IMR-90 (cell line): ENCODE measurements around the gene TTC23. TPM values are rescaled to one million over a fixed set of nuclear protein-coding genes. Genes with fewer than 3 reads are reported as not detected.

Source experiments
- ATAC-seq: fragments of 200-7000 bp; cut with Tn5 transposase; 2 replicates; pipeline ENCODE4 v1.9.1; 2020; ENCODE audit warnings: low read depth, mild to moderate bottlenecking, moderate library complexity
- BruUV-seq: library from RNA; stranded (reverse); fragments of 400-500 nt; replicated peaks from 2 replicates; lab custom pipeline; 2021; lab: Mats Ljungman, UMichigan
- CTCF ChIA-PET: fragments of 300-600 bp; formaldehyde crosslinking; extraction: SDS; loops from one replicate; lab custom pipeline; 2021; ENCODE audit warnings: antibody characterized with exemption; lab: Yijun Ruan, JAX
- POLR2A ChIA-PET: fragments of 300-600 bp; sonication (Branson Sonifier 250); formaldehyde crosslinking; loops from one replicate; lab custom pipeline; 2022; ENCODE audit warnings: antibody characterized with exemption; ENCODE audit not compliant: unreplicated experiment; lab: Charles Lee
- DNase-seq: peaks from one replicate; pipeline ENCODE4 v3.0.0; 2013
- H2AFZ ChIP-seq: replicated peaks from 2 replicates; pipeline ENCODE3; 2013; ENCODE audit warnings: low read length, mild to moderate bottlenecking; ENCODE audit not compliant: poor library complexity
- H2AK5ac ChIP-seq: 2 replicates; pipeline ENCODE4 v1.6.1; 2013; ENCODE audit warnings: low read depth, low read length, inconsistent platforms
- H2AK9ac ChIP-seq: replicated peaks from 2 replicates; pipeline ENCODE3; 2013; ENCODE audit warnings: mild to moderate bottlenecking, low read depth, low read length, moderate library complexity; ENCODE audit not compliant: poor library complexity
- H2BK120ac ChIP-seq: 2 replicates; pipeline ENCODE4 v1.6.1; 2013; ENCODE audit warnings: low read depth, low read length, inconsistent platforms
- H2BK15ac ChIP-seq: 3 replicates; pipeline ENCODE4 v1.6.1; 2013; ENCODE audit warnings: low read depth, low read length, inconsistent platforms
- H2BK20ac ChIP-seq: 2 replicates; pipeline ENCODE4 v1.6.1; 2013; ENCODE audit warnings: low read depth, mild to moderate bottlenecking, inconsistent platforms, low read length, moderate library complexity
- H2BK5ac ChIP-seq: 2 replicates; pipeline ENCODE4 v1.6.1; 2013; ENCODE audit warnings: mild to moderate bottlenecking, low read depth, low read length, inconsistent platforms; ENCODE audit not compliant: poor library complexity, severe bottlenecking
- H3K14ac ChIP-seq: replicated peaks from 2 replicates; pipeline ENCODE4 v1.6.1; 2013; ENCODE audit warnings: low read depth, low read length, inconsistent platforms
- H3K18ac ChIP-seq: 2 replicates; pipeline ENCODE4 v1.6.1; 2013; ENCODE audit warnings: low read depth, low read length, control low read depth
- H3K23ac ChIP-seq: 2 replicates; pipeline ENCODE4 v1.6.1; 2013; ENCODE audit warnings: low read depth, low read length, inconsistent platforms
- H3K27ac ChIP-seq: 2 replicates; pipeline ENCODE4 v1.5.1; 2013; ENCODE audit warnings: mild to moderate bottlenecking, control low read depth, low read length; ENCODE audit not compliant: insufficient read depth
- H3K27me3 ChIP-seq: 2 replicates; pipeline ENCODE4 v1.6.1; 2013; ENCODE audit warnings: low read length; ENCODE audit not compliant: control insufficient read depth, insufficient read depth
- H3K36me3 ChIP-seq: 2 replicates; pipeline ENCODE4 v1.6.1; 2013; ENCODE audit warnings: low read length, mixed read lengths; ENCODE audit not compliant: control insufficient read depth, insufficient read depth
- H3K4ac ChIP-seq: 2 replicates; pipeline ENCODE4 v1.6.1; 2013; ENCODE audit warnings: low read depth, low read length, inconsistent platforms
- H3K4me1 ChIP-seq: 2 replicates; pipeline ENCODE4 v1.6.1; 2013; ENCODE audit warnings: low read length, mixed read lengths; ENCODE audit not compliant: control insufficient read depth, insufficient read depth
- H3K4me2 ChIP-seq: 2 replicates; pipeline ENCODE4 v1.6.1; 2013; ENCODE audit warnings: low read depth, mild to moderate bottlenecking, control low read depth, low read length, moderate library complexity
- H3K4me3 ChIP-seq: 2 replicates; pipeline ENCODE4 v1.5.1; 2013; ENCODE audit warnings: low read depth, mild to moderate bottlenecking, control low read depth, low read length, moderate library complexity; ENCODE audit not compliant: insufficient read depth
- H3K56ac ChIP-seq: 2 replicates; pipeline ENCODE4 v1.6.1; 2013; ENCODE audit warnings: low read length, inconsistent platforms; ENCODE audit not compliant: insufficient read depth; ENCODE audit errors: extremely low read depth
- H3K79me1 ChIP-seq, 2 experiments: 2 replicates each; pipeline ENCODE4 v1.6.1; 2013; ENCODE audit warnings: low read length in 2 of 2, inconsistent platforms in 1 of 2, low read depth in 1 of 2
- H3K9ac ChIP-seq: 2 replicates; pipeline ENCODE4 v1.6.1; 2013; ENCODE audit warnings: low read depth, low read length, control low read depth
- H3K9me1 ChIP-seq: 2 replicates; pipeline ENCODE4 v1.6.1; 2013; ENCODE audit warnings: low read length, inconsistent platforms; ENCODE audit not compliant: insufficient read depth
- H3K9me3 ChIP-seq: 2 replicates; pipeline ENCODE4 v1.6.1; 2013; ENCODE audit warnings: low read length; ENCODE audit not compliant: control insufficient read depth, insufficient read depth
- H4K20me1 ChIP-seq: 2 replicates; pipeline ENCODE4 v1.6.1; 2013; ENCODE audit warnings: low read length, inconsistent platforms; ENCODE audit not compliant: insufficient read depth
- H4K5ac ChIP-seq: 2 replicates; pipeline ENCODE4 v1.6.1; 2013; ENCODE audit warnings: mild to moderate bottlenecking, low read depth, low read length, control low read depth
- H4K8ac ChIP-seq, 2 experiments: 2 replicates each; pipeline ENCODE4 v1.6.1; 2013; ENCODE audit warnings: low read depth in 2 of 2, low read length in 2 of 2, control low read depth in 1 of 2, inconsistent platforms in 1 of 2
- H4K91ac ChIP-seq: 2 replicates; pipeline ENCODE4 v1.6.1; 2013; ENCODE audit warnings: low read depth, low read length, inconsistent platforms; ENCODE audit not compliant: insufficient read depth
- BHLHE40 ChIP-seq: fragments of 150-350 bp; IDR thresholded peaks from 2 replicates; pipeline ENCODE4 v1.6.1; 2016; ENCODE audit warnings: mild to moderate bottlenecking, low read depth, low read length
- CEBPB ChIP-seq: IDR thresholded peaks from 2 replicates; pipeline ENCODE4 v1.6.1; 2012; ENCODE audit warnings: low read depth, low read length, improper control_type of control experiment
- CHD1 ChIP-seq: IDR thresholded peaks from 2 replicates; pipeline ENCODE4 v1.6.1; 2012; ENCODE audit warnings: low read depth, low read length, improper control_type of control experiment
- FOS ChIP-seq: fragments of 150-350 bp; IDR thresholded peaks from 2 replicates; pipeline ENCODE4 v1.6.1; 2016; ENCODE audit warnings: low read depth, low read length
- MAFK ChIP-seq: IDR thresholded peaks from 2 replicates; pipeline ENCODE4 v1.6.1; 2012; ENCODE audit warnings: low read depth, low read length, improper control_type of control experiment
- MAZ ChIP-seq: IDR thresholded peaks from 2 replicates; pipeline ENCODE4 v1.6.1; 2012; ENCODE audit warnings: low read depth, mild to moderate bottlenecking, low read length, improper control_type of control experiment, moderate library complexity, borderline replicate concordance
- MXI1 ChIP-seq: IDR thresholded peaks from 2 replicates; pipeline ENCODE4 v1.6.1; 2012; ENCODE audit warnings: low read depth, mild to moderate bottlenecking, low read length, moderate library complexity, borderline replicate concordance
- NFE2L2 ChIP-seq: fragments of 150-350 bp; IDR thresholded peaks from 2 replicates; pipeline ENCODE4 v1.6.1; 2016; ENCODE audit warnings: low read depth, mild to moderate bottlenecking, low read length
- POLR2A ChIP-seq: IDR thresholded peaks from 2 replicates; pipeline ENCODE4 v1.6.1; 2012; ENCODE audit warnings: mild to moderate bottlenecking, low read depth, low read length
- RAD21 ChIP-seq: IDR thresholded peaks from 2 replicates; pipeline ENCODE4 v1.6.1; 2012; ENCODE audit warnings: low read length, improper control_type of control experiment
- RCOR1 ChIP-seq: IDR thresholded peaks from 2 replicates; pipeline ENCODE4 v1.6.1; 2012; ENCODE audit warnings: mild to moderate bottlenecking, low read length, improper control_type of control experiment; ENCODE audit not compliant: insufficient replicate concordance
- RFX5 ChIP-seq: IDR thresholded peaks from 2 replicates; pipeline ENCODE4 v1.8.0; 2012; ENCODE audit warnings: low read depth, mild to moderate bottlenecking, low read length, moderate library complexity
- SMC3 ChIP-seq: fragments of 150-350 bp; IDR thresholded peaks from 2 replicates; pipeline ENCODE4 v1.6.1; 2016; ENCODE audit warnings: low read depth, mild to moderate bottlenecking, antibody characterized with exemption, low read length, moderate library complexity
- WGBS, 2 experiments: methylation state at CpG; one replicate each; pipeline versions ENCODE4 v1.1.5 to v1.1.7; 2013; ENCODE audit warnings: missing lambda C conversion rate in 2 of 2; ENCODE audit not compliant: insufficient read length in 1 of 2; ENCODE audit errors: extremely low coverage in 2 of 2; 5-methylcytosine and 5-hydroxymethylcytosine counted together
- dilution Hi-C: fragments of 300-500 bp; cut with HindIII; formaldehyde crosslinking; loops from one replicate; pipeline ENCODE4 v1.14.3; 2018; ENCODE audit warnings: low sequenced_read_pairs; ENCODE audit not compliant: unreplicated experiment
- in situ Hi-C: fragments of 300-500 bp; cut with MboI; formaldehyde crosslinking; loops from 3 replicates; pipeline ENCODE4 v1.14.3; 2019; ENCODE audit warnings: low sequenced_read_pairs, inconsistent platforms, mixed read lengths
- intact Hi-C: fragments of 100-400 bp; cut with micrococcal nuclease; formaldehyde crosslinking; loops from 2 replicates; pipeline ENCODE4 v1.10.0; 2022
- polyA plus RNA-seq, 3 experiments: library from polyadenylated mRNA; depleted of rRNA; stranded (reverse); fragments of >200 nt; gene quantifications; 2 replicates each; pipeline ENCODE4 v1.2.3, GENCODE V29; 2012; ENCODE audit warnings: low replicate concordance in 1 of 3
- total RNA-seq: library from RNA; depleted of rRNA; stranded (reverse); fragments of >200 nt; gene quantifications from 2 replicates; pipeline ENCODE4 v1.2.3, GENCODE V29; 2012
- TF ChIP-seq, protein P1 (sequence below): conservative IDR thresholded peaks from 2 replicates; pipeline ENCODE4 v1.5.1; 2012; ENCODE audit warnings: mild to moderate bottlenecking, low read depth, low read length, improper control_type of control experiment
- TF ChIP-seq, protein P2 (sequence below): fragments of 150-350 bp; IDR thresholded peaks from 2 replicates; pipeline ENCODE4 v1.6.1; 2016; ENCODE audit warnings: low read depth, mild to moderate bottlenecking, low read length, moderate library complexity, borderline replicate concordance
- TF ChIP-seq, protein P3 (sequence below): fragments of 150-350 bp; IDR thresholded peaks from 2 replicates; pipeline ENCODE4 v1.6.1; 2017; ENCODE audit warnings: mild to moderate bottlenecking, antibody characterized with exemption, low read length, low read depth

The TTC23 gene
- total and polyA plus RNA-seq, 2 of the 4 experiments (the other 2 are of a cell fraction): 7.8 to 29.8 TPM

DNA sequence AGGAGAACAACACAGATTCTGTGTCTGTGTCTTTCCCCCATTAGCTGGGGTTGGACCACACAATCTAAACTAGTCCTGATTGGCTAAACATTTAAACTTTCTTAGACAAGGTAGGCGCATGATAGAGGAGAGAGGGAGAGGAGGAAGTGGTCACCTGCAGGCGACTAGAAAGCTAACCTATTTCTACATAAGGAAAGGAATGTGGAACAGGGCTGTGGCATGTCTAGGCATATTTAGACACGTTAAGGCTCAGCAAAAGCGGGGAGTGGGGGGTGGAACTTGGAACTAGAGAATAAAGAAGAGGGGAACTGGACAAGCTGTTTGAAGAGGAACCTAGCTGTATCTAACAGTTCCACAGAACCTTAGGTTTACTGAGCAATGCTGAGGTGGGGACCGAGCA lies 14.7 kb upstream of the TTC23 start:
- WGBS, 2 experiments: 100% methylated on average over 1 of the region's 5 CpGs; no CpG with 5 or more reads in 1 of the 2 experiments
- Histone ChIP-seq H3K36me3 (no peaks in the 10 kb centered on the region), H2BK120ac (no peak overlapping the region), H3K4me3 (no peak overlapping the region), H4K91ac (no peak overlapping the region), H2BK15ac (no peak overlapping the region), H3K27me3 (no peaks in the 10 kb centered on the region), H3K79me1 (no peaks in the 10 kb centered on the region), H3K4ac (no peak overlapping the region), H3K4me2 (no peak overlapping the region), H3K14ac (no peak overlapping the region), H4K5ac (no peak overlapping the region), H3K27ac (no peak overlapping the region), H3K18ac (no peak overlapping the region), H3K23ac (no peak overlapping the region), H2AK9ac (no peak overlapping the region), H2AFZ (no peak overlapping the region), H4K20me1 (no peaks in the 10 kb centered on the region), H3K9me1 (no peaks in the 10 kb centered on the region), H2BK5ac (no peak overlapping the region), H3K9ac (no peak overlapping the region), H4K8ac (no peak overlapping the region), H3K56ac (no peak overlapping the region), H3K4me1 (no peaks in the 10 kb centered on the region), H3K9me3 (no peaks in the 10 kb centered on the region), H2AK5ac (no peak overlapping the region), H2BK20ac (no peak overlapping the region)
- no peak for ATAC-seq
- CTCF ChIA-PET: interaction anchor here (0.9 kb wide), 1 partner anchor 440 kb away, joined by 3 read pairs; no protein-coding TSS in a partner anchor
- DNase-seq: no peak
- TF ChIP-seq BHLHE40 (no peak), RAD21 (no peak), RFX5 (no peak), FOS (no peak), NFE2L2 (no peak), MXI1 (no peak), CEBPB (no peak), MAFK (no peak), SMC3 (no peak), RCOR1 (no peak), CHD1 (no peak), MAZ (no peak), POLR2A (no peak)
- TF ChIP-seq, protein P1, sequence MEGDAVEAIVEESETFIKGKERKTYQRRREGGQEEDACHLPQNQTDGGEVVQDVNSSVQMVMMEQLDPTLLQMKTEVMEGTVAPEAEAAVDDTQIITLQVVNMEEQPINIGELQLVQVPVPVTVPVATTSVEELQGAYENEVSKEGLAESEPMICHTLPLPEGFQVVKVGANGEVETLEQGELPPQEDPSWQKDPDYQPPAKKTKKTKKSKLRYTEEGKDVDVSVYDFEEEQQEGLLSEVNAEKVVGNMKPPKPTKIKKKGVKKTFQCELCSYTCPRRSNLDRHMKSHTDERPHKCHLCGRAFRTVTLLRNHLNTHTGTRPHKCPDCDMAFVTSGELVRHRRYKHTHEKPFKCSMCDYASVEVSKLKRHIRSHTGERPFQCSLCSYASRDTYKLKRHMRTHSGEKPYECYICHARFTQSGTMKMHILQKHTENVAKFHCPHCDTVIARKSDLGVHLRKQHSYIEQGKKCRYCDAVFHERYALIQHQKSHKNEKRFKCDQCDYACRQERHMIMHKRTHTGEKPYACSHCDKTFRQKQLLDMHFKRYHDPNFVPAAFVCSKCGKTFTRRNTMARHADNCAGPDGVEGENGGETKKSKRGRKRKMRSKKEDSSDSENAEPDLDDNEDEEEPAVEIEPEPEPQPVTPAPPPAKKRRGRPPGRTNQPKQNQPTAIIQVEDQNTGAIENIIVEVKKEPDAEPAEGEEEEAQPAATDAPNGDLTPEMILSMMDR: no peak
- TF ChIP-seq, protein P2, sequence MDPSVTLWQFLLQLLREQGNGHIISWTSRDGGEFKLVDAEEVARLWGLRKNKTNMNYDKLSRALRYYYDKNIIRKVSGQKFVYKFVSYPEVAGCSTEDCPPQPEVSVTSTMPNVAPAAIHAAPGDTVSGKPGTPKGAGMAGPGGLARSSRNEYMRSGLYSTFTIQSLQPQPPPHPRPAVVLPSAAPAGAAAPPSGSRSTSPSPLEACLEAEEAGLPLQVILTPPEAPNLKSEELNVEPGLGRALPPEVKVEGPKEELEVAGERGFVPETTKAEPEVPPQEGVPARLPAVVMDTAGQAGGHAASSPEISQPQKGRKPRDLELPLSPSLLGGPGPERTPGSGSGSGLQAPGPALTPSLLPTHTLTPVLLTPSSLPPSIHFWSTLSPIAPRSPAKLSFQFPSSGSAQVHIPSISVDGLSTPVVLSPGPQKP: no peak
- TF ChIP-seq, protein P3, sequence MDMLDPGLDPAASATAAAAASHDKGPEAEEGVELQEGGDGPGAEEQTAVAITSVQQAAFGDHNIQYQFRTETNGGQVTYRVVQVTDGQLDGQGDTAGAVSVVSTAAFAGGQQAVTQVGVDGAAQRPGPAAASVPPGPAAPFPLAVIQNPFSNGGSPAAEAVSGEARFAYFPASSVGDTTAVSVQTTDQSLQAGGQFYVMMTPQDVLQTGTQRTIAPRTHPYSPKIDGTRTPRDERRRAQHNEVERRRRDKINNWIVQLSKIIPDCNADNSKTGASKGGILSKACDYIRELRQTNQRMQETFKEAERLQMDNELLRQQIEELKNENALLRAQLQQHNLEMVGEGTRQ: no peak
- intact Hi-C loops: no loop called here
- dilution Hi-C loops: no loop called here
- POLR2A ChIA-PET: no interaction called here
- in situ Hi-C loops: loop anchor here (25.0 kb wide), 2 partner anchors 848 to 1323 kb away; no protein-coding TSS in a partner anchor
- no TSS peak for BruUV-seq
